Activated CD8-positive, alpha-beta memory T cell treated with anti-CD3 and anti-CD28 coated beads, Interleukin-2, amount 50 U/mL, for 1 hour (primary cell): ENCODE results near the gene ZNF608.

ENCODE experiments used
- DNase-seq: peaks from one replicate; pipeline ENCODE4 v3.0.0-alpha.2; 2020; ENCODE audit errors: extremely low read depth

The ZNF608 gene

GRCh38 chr5:124714910-124715309 lies 31.5 kb downstream of the ZNF608 start:
- DNase-seq, result no peak

- DNase-seq, result no peak
Measured at GRCh38 chr5:124713595-124713994, 32.8 kb downstream of the ZNF608 start.

- no peak for DNase-seq
Measured at GRCh38 chr5:124712731-124713305, 33.6 kb downstream of the ZNF608 start.

GRCh38 chr5:124708086-124708485 lies 38.4 kb downstream of the ZNF608 start:
- no peak for DNase-seq

GRCh38 chr5:124707520-124707919 lies 38.9 kb downstream of the ZNF608 start:
- no peak for DNase-seq

GRCh38 chr5:124706729-124707361 lies 39.6 kb downstream of the ZNF608 start:
- no peak for DNase-seq

- DNase-seq, result no peak
Measured at GRCh38 chr5:124706051-124706450, 40.4 kb downstream of the ZNF608 start.

- no peak for DNase-seq
Measured at GRCh38 chr5:124705577-124705976, 40.9 kb downstream of the ZNF608 start.

- DNase-seq, result no peak
Measured at GRCh38 chr5:124704594-124705284, 41.7 kb downstream of the ZNF608 start.

- DNase-seq, result no peak
Measured at GRCh38 chr5:124703995-124704394, 42.4 kb downstream of the ZNF608 start.

GRCh38 chr5:124702525-124702924 lies 43.9 kb downstream of the ZNF608 start:
- no peak for DNase-seq

GRCh38 chr5:124701873-124702425 lies 44.5 kb downstream of the ZNF608 start:
- DNase-seq, result no peak

- DNase-seq, result no peak
Measured at GRCh38 chr5:124701016-124701415, 45.4 kb downstream of the ZNF608 start.

GRCh38 chr5:124700333-124700732 lies 46.1 kb downstream of the ZNF608 start:
- no peak for DNase-seq

- DNase-seq, result no peak
Measured at GRCh38 chr5:124698770-124699169, 47.7 kb downstream of the ZNF608 start.

- no peak for DNase-seq
Measured at GRCh38 chr5:124697933-124698591, 48.4 kb downstream of the ZNF608 start.

- no peak for DNase-seq
Measured at GRCh38 chr5:124697501-124697900, 48.9 kb downstream of the ZNF608 start.

GRCh38 chr5:124696898-124697297 lies 49.5 kb downstream of the ZNF608 start:
- DNase-seq, result no peak
